Loucy (cell line): ENCODE measurements around the gene EEF1G.
"Not testable (repeated sequence)": the region's sequence is repeated elsewhere in the genome, so short reads cannot be mapped to it uniquely, and the experiment has no call there.

Experiments used
- H2AFZ ChIP-seq: fragments of 200-600 bp; sonication (generic); 2 replicates; pipeline ENCODE4 v1.6.0; 2016; ENCODE audit warnings: antibody characterized with exemption, mild to moderate bottlenecking, low read length, moderate library complexity
- H3F3A ChIP-seq: fragments of 200-600 bp; 2 replicates; pipeline ENCODE4 v1.6.0; 2016; ENCODE audit warnings: antibody characterized with exemption, low read depth, mild to moderate bottlenecking
- H3K27me3 ChIP-seq: fragments of 200-600 bp; sonication (generic); 2 replicates; pipeline ENCODE4 v1.6.1; 2014; ENCODE audit warnings: low read length, mild to moderate bottlenecking; ENCODE audit not compliant: insufficient read depth, poor library complexity, severe bottlenecking
- H3K36me3 ChIP-seq: fragments of 200-600 bp; sonication (generic); 2 replicates; pipeline ENCODE4 v1.6.1; 2016; ENCODE audit warnings: low read length; ENCODE audit not compliant: insufficient read depth
- H3K4me1 ChIP-seq: fragments of 200-600 bp; sonication (generic); 2 replicates; pipeline ENCODE4 v1.5.1; 2014; ENCODE audit warnings: low read length, mild to moderate bottlenecking; ENCODE audit not compliant: insufficient read depth, poor library complexity, severe bottlenecking
- H3K4me2 ChIP-seq: fragments of 200-600 bp; sonication (generic); 2 replicates; pipeline ENCODE4 v1.6.0; 2014; ENCODE audit warnings: antibody characterized with exemption, low read length, low read depth, mild to moderate bottlenecking; ENCODE audit not compliant: poor library complexity, severe bottlenecking
- H3K4me3 ChIP-seq: fragments of 200-600 bp; sonication (generic); 2 replicates; pipeline ENCODE4 v1.5.1; 2014; ENCODE audit warnings: low read length, mild to moderate bottlenecking, mixed read lengths; ENCODE audit not compliant: poor library complexity, severe bottlenecking
- H3K79me2 ChIP-seq: fragments of 200-600 bp; sonication (generic); 2 replicates; pipeline ENCODE4 v1.6.1; 2014; ENCODE audit warnings: low read length; ENCODE audit not compliant: insufficient read depth
- H3K9ac ChIP-seq: fragments of 200-600 bp; sonication (generic); 2 replicates; pipeline ENCODE4 v1.6.0; 2014; ENCODE audit warnings: mild to moderate bottlenecking, low read depth, low read length, moderate library complexity; ENCODE audit not compliant: poor library complexity, severe bottlenecking
- H3K9me2 ChIP-seq: fragments of 200-600 bp; sonication (generic); replicated peaks from 2 replicates; pipeline ENCODE4 v1.6.1; 2016; ENCODE audit warnings: low read depth, low read length, mixed read lengths
- H3K9me3 ChIP-seq: fragments of 200-600 bp; sonication (generic); 2 replicates; pipeline ENCODE4 v1.6.1; 2014; ENCODE audit warnings: mild to moderate bottlenecking, antibody characterized with exemption, low read length, low read depth; ENCODE audit not compliant: insufficient read depth
- H4K20me1 ChIP-seq: fragments of 200-600 bp; sonication (generic); 2 replicates; pipeline ENCODE4 v1.6.0; 2014; ENCODE audit warnings: antibody characterized with exemption, low read length, mild to moderate bottlenecking; ENCODE audit not compliant: insufficient read depth, poor library complexity, severe bottlenecking
- CTCF ChIP-seq: fragments of 200-600 bp; sonication (generic); conservative IDR thresholded peaks from 2 replicates; pipeline ENCODE4 v1.5.1; 2014; ENCODE audit warnings: mild to moderate bottlenecking, antibody characterized with exemption, low read length
- EZH2phosphoT487 ChIP-seq: fragments of 200-600 bp; IDR thresholded peaks from 2 replicates; pipeline ENCODE4 v1.6.1; 2018; ENCODE audit warnings: antibody characterized with exemption, mild to moderate bottlenecking, moderate library complexity, borderline replicate concordance

Gene EEF1G

GRCh38 chr11:62565100-62565802 is 8.4 kb downstream of the EEF1G start:
- no peaks in the 10 kb centered on the region; the same call in 1 of the 2 replicates for H3F3A ChIP-seq
- no peak overlapping the region for H2AFZ ChIP-seq
- peaks cover 79% of the 10 kb centered on the region; the same call in 1 of the 2 replicates for H3K36me3 ChIP-seq
- peaks cover 69% of the 10 kb centered on the region for H4K20me1 ChIP-seq
- no peak for TF ChIP-seq EZH2phosphoT487
- no peak for TF ChIP-seq CTCF
- peaks cover 66% of the 10 kb centered on the region for H3K79me2 ChIP-seq
- H3K4me1 ChIP-seq, result peaks cover 35% of the 10 kb centered on the region
- H3K9me3 ChIP-seq, result no peaks in the 10 kb centered on the region
- no peak overlapping the region for H3K4me3 ChIP-seq
- H3K9me2 ChIP-seq, result no peaks in the 10 kb centered on the region
- peak overlapping the region; percentile 58 for H3K4me2 ChIP-seq
- peak overlapping the region; percentile 33 for H3K9ac ChIP-seq
- H3K27me3 ChIP-seq, result no peaks in the 10 kb centered on the region

- not testable (repeated sequence) for H3K27me3 ChIP-seq, H3K9me3 ChIP-seq, H3K9me2 ChIP-seq, H2AFZ ChIP-seq, H3K4me2 ChIP-seq, H3K4me3 ChIP-seq, H3K9ac ChIP-seq
- Histone ChIP-seq H3K79me2 (peaks cover 46% of the 10 kb centered on the region), H4K20me1 (peaks cover 38% of the 10 kb centered on the region), H3F3A (peaks cover 11% of the 10 kb centered on the region), H3K4me1 (peaks cover 34% of the 10 kb centered on the region), H3K36me3 (peaks cover 71% of the 10 kb centered on the region)
Observed at GRCh38 chr11:62561677-62562230, 11.9 kb downstream of the EEF1G start.

- Histone ChIP-seq H3K79me2 (peaks cover 35% of the 10 kb centered on the region), H2AFZ (no peak overlapping the region), H3K4me3 (no peak overlapping the region), H3K36me3 (peaks cover 60% of the 10 kb centered on the region), H3K9me2 (no peaks in the 10 kb centered on the region), H3K4me1 (peaks cover 32% of the 10 kb centered on the region), H3K4me2 (no peak overlapping the region), H3F3A (peaks cover 18% of the 10 kb centered on the region), H3K27me3 (no peaks in the 10 kb centered on the region), H3K9me3 (no peaks in the 10 kb centered on the region), H3K9ac (no peak overlapping the region), H4K20me1 (peaks cover 28% of the 10 kb centered on the region)
- TF ChIP-seq CTCF, result peak; percentile 80
- no peak for TF ChIP-seq EZH2phosphoT487
Observed at GRCh38 chr11:62560566-62561103, 13.1 kb downstream of the EEF1G start.

GRCh38 chr11:62559626-62560025 is 14.1 kb downstream of the EEF1G start:
- Histone ChIP-seq H3K79me2 (peaks cover 25% of the 10 kb centered on the region; the same call in 1 of the 2 replicates), H3K36me3 (peaks cover 53% of the 10 kb centered on the region), H4K20me1 (peaks cover 23% of the 10 kb centered on the region), H3K4me1 (peaks cover 41% of the 10 kb centered on the region), H3F3A (peaks cover 22% of the 10 kb centered on the region)
- not testable (repeated sequence) for H3K4me2 ChIP-seq, H3K9me2 ChIP-seq, H3K9ac ChIP-seq, H2AFZ ChIP-seq, H3K27me3 ChIP-seq, H3K4me3 ChIP-seq, H3K9me3 ChIP-seq
